A549 (cell line): ENCODE measurements around the gene CUTA. TPM values are rescaled to one million over a fixed set of nuclear protein-coding genes. Genes with fewer than 3 reads are reported as not detected.

Experiments
- ATAC-seq, 2 experiments: fragments of 200-7000 bp in 1 of 2; fragments of >200 bp in 1 of 2; cut with Nextera tagmentation in 1 of 2; cut with Tn5 transposase in 1 of 2; 3 replicates each; pipeline versions ENCODE4 v1.8.0 to v1.9.1; 2018 to 2020; ENCODE audit warnings: mild to moderate bottlenecking in 1 of 2, moderate library complexity in 1 of 2
- CTCF ChIA-PET: fragments of 300-600 bp; sonication (Branson Sonifier 250); formaldehyde crosslinking; extraction: SDS; loops from one replicate; lab custom pipeline; 2021; ENCODE audit warnings: antibody characterized with exemption, inconsistent platforms; lab: Yijun Ruan, JAX
- POLR2A ChIA-PET: fragments of 350-600 bp; formaldehyde crosslinking; extraction: SDS; loops from one replicate; lab custom pipeline; 2021; ENCODE audit warnings: antibody characterized with exemption, inconsistent platforms; lab: Yijun Ruan, JAX
- DNase-seq, 2 experiments: peaks; one replicate each; pipeline versions ENCODE4 v3.0.0 to v3.0.0-alpha.2; 2011 to 2016; ENCODE audit warnings: low read depth in 1 of 2, low spot score in 1 of 2
- FAIRE-seq: peaks from 2 replicates; lab custom pipeline; 2011; peaks lifted over from hg19 to GRCh38; lab: Jason Lieb, UNC
- H3K27ac ChIP-seq, 2 experiments: fragments of >200 bp; sonication (Bioruptor Twin); formaldehyde crosslinking; 3 replicates each; pipeline ENCODE4 v1.5.1; 2016 to 2017
- H3K4me1 ChIP-seq: fragments of >200 bp; sonication (Bioruptor Twin); formaldehyde crosslinking; 3 replicates; pipeline ENCODE4 v1.6.1; 2016
- H3K4me2 ChIP-seq: fragments of >200 bp; sonication (Bioruptor Twin); formaldehyde crosslinking; 3 replicates; pipeline ENCODE4 v1.6.1; 2016
- H3K4me3 ChIP-seq: fragments of >200 bp; sonication (Bioruptor Twin); formaldehyde crosslinking; 3 replicates; pipeline ENCODE4 v1.5.1; 2016
- H3K9me3 ChIP-seq: fragments of >200 bp; sonication (Bioruptor Twin); formaldehyde crosslinking; 3 replicates; pipeline ENCODE4 v1.6.1; 2016
- BHLHE40 ChIP-seq: IDR thresholded peaks from 2 replicates; pipeline ENCODE4 v1.6.1; 2012; ENCODE audit warnings: low read depth, low read length, inconsistent platforms
- EHMT2 ChIP-seq: fragments of 200-600 bp; sonication (generic); IDR thresholded peaks from 2 replicates; pipeline ENCODE4 v1.6.1; 2016; ENCODE audit warnings: antibody characterized with exemption, low read depth, mild to moderate bottlenecking, moderate library complexity
- ESRRA ChIP-seq: fragments of 150-350 bp; IDR thresholded peaks from 2 replicates; pipeline ENCODE4 v1.6.1; 2014; ENCODE audit warnings: mild to moderate bottlenecking, low read length, borderline replicate concordance
- FOSB ChIP-seq: fragments of 250-450 bp; sonication (Bioruptor Pico); IDR thresholded peaks from 2 replicates; pipeline ENCODE4 v1.5.0; 2020; ENCODE audit warnings: mild to moderate bottlenecking, moderate library complexity
- FOXS1 ChIP-seq: fragments of 250-450 bp; sonication (Bioruptor Pico); IDR thresholded peaks from 2 replicates; pipeline ENCODE4 v1.5.0; 2020; ENCODE audit warnings: mild to moderate bottlenecking, moderate library complexity
- GATA3 ChIP-seq: IDR thresholded peaks from 2 replicates; pipeline ENCODE4 v1.6.1; 2012; ENCODE audit warnings: borderline replicate concordance
- HOXA7 ChIP-seq: fragments of 250-450 bp; sonication (Bioruptor Pico); IDR thresholded peaks from 2 replicates; pipeline ENCODE4 v1.5.0; 2020; ENCODE audit warnings: mild to moderate bottlenecking, moderate library complexity
- HOXB5 ChIP-seq: fragments of 250-450 bp; sonication (Bioruptor Pico); IDR thresholded peaks from 2 replicates; pipeline ENCODE4 v1.5.0; 2020; ENCODE audit warnings: mild to moderate bottlenecking, moderate library complexity
- JUN ChIP-seq, 2 experiments: fragments of >200 bp; sonication (Bioruptor Twin); formaldehyde crosslinking; IDR thresholded peaks; 2 replicates in 1 of 2; 3 replicates in 1 of 2; pipeline ENCODE4 v1.6.1; 2016 to 2017
- KDM1A ChIP-seq: fragments of 200-600 bp; sonication (generic); IDR thresholded peaks from 2 replicates; pipeline ENCODE4 v1.6.1; 2016; ENCODE audit warnings: low read depth, mild to moderate bottlenecking
- KDM5A ChIP-seq: fragments of 200-600 bp; sonication (generic); IDR thresholded peaks from 2 replicates; pipeline ENCODE4 v1.6.1; 2016; ENCODE audit warnings: antibody characterized with exemption, mild to moderate bottlenecking
- MAZ ChIP-seq: fragments of 150-350 bp; IDR thresholded peaks from 2 replicates; pipeline ENCODE4 v1.6.1; 2014; ENCODE audit warnings: antibody characterized with exemption, low read depth, low read length, borderline replicate concordance
- MYC ChIP-seq: IDR thresholded peaks from 2 replicates; pipeline ENCODE4 v1.6.1; 2012; ENCODE audit warnings: mild to moderate bottlenecking, inconsistent platforms, low read length, improper control_type of control experiment, borderline replicate concordance
- NR3C1 ChIP-seq: fragments of >200 bp; sonication (Bioruptor Twin); formaldehyde crosslinking; IDR thresholded peaks from 3 replicates; pipeline ENCODE4 v1.6.1; 2017
- PHF8 ChIP-seq: fragments of 200-600 bp; sonication (generic); IDR thresholded peaks from 2 replicates; pipeline ENCODE4 v1.6.1; 2016; ENCODE audit warnings: low read depth, mild to moderate bottlenecking, antibody characterized with exemption, moderate library complexity, borderline replicate concordance
- POLR2AphosphoS2 ChIP-seq: conservative IDR thresholded peaks from 2 replicates; pipeline ENCODE4 v1.6.1; 2012; ENCODE audit warnings: low read length, improper control_type of control experiment, inconsistent platforms
- RAD21 ChIP-seq, 2 experiments: fragments of >200 bp in 1 of 2; sonication (Bioruptor Twin) in 1 of 2; formaldehyde crosslinking in 1 of 2; IDR thresholded peaks in 1 of 2; conservative IDR thresholded peaks in 1 of 2; 2 replicates in 1 of 2; 3 replicates in 1 of 2; pipeline ENCODE4 v1.6.1; 2012 to 2018; ENCODE audit warnings: inconsistent platforms in 1 of 2
- RFX5 ChIP-seq: fragments of 450-650 bp; IDR thresholded peaks from 2 replicates; pipeline ENCODE4 v1.7.1; 2014; ENCODE audit warnings: antibody characterized with exemption, mild to moderate bottlenecking, moderate library complexity
- RNF2 ChIP-seq: fragments of 200-600 bp; sonication (generic); IDR thresholded peaks from 2 replicates; pipeline ENCODE4 v1.6.1; 2016; ENCODE audit warnings: low read depth, mild to moderate bottlenecking, antibody characterized with exemption, moderate library complexity, borderline replicate concordance
- SMC3 ChIP-seq: fragments of >200 bp; sonication (Bioruptor Twin); formaldehyde crosslinking; IDR thresholded peaks from 3 replicates; pipeline ENCODE4 v1.6.1; 2018; ENCODE audit warnings: inconsistent platforms
- TP53 ChIP-seq: fragments of 250-450 bp; sonication (Bioruptor Pico); IDR thresholded peaks from 2 replicates; pipeline ENCODE4 v1.5.0; 2021; ENCODE audit warnings: mild to moderate bottlenecking, moderate library complexity
- ZC3H11A ChIP-seq: fragments of 450-650 bp; IDR thresholded peaks from 2 replicates; pipeline ENCODE4 v1.6.1; 2014; ENCODE audit warnings: antibody characterized with exemption, mild to moderate bottlenecking
- ZSCAN20 ChIP-seq: fragments of 250-450 bp; sonication (Bioruptor Pico); IDR thresholded peaks from 2 replicates; pipeline ENCODE4 v1.8.0; 2022; ENCODE audit warnings: mild to moderate bottlenecking, moderate library complexity
- WGBS: methylation state at CpG from one replicate; pipeline ENCODE4 v1.1.6; 2017; ENCODE audit errors: missing lambda C conversion rate; 5-methylcytosine and 5-hydroxymethylcytosine counted together
- polyA plus RNA-seq, 4 experiments: library from polyadenylated mRNA; depleted of rRNA in 3 of 4; stranded (reverse); fragments of >200 nt; fragmentation: RNase III in 1 of 4; extraction: RNeasy Plus Mini Kit Qiagen cat#74134 plus additional on column Dnase treatment in 1 of 4; gene quantifications; 2 replicates in 3 of 4; 3 replicates in 1 of 4; pipeline ENCODE4 v1.2.3, GENCODE V29; 2011 to 2017
- TF ChIP-seq, protein P1 (sequence below): fragments of >200 bp; sonication (Bioruptor Twin); formaldehyde crosslinking; IDR thresholded peaks from 3 replicates; pipeline ENCODE4 v1.5.1; 2016
- TF ChIP-seq, protein P2 (sequence below): fragments of 200-600 bp; sonication (generic); IDR thresholded peaks from 2 replicates; pipeline ENCODE4 v1.6.1; 2016; ENCODE audit warnings: antibody characterized with exemption, mild to moderate bottlenecking, moderate library complexity
- TF ChIP-seq, protein P3 (sequence below): fragments of >200 bp; sonication (Bioruptor Twin); formaldehyde crosslinking; IDR thresholded peaks from 2 replicates; pipeline ENCODE4 v1.6.1; 2016
- TF ChIP-seq, protein P4 (sequence below): IDR thresholded peaks from 2 replicates; pipeline ENCODE4 v1.6.1; 2012
- TF ChIP-seq, protein P5 (sequence below): fragments of 450-650 bp; IDR thresholded peaks from 2 replicates; pipeline ENCODE4 v1.6.1; 2014; ENCODE audit warnings: antibody characterized with exemption
- TF ChIP-seq, protein P6 (sequence below): fragments of 150-350 bp; IDR thresholded peaks from 2 replicates; pipeline ENCODE4 v1.6.1; 2014; ENCODE audit warnings: low read depth, mild to moderate bottlenecking, low read length
- TF ChIP-seq, protein P7 (sequence below): IDR thresholded peaks from 2 replicates; pipeline ENCODE4 v1.6.1; 2012

The CUTA gene
- polyA plus RNA-seq, 2 of the 4 experiments (the other 2 are of a cell fraction): 98.9 to 175 TPM

DNA sequence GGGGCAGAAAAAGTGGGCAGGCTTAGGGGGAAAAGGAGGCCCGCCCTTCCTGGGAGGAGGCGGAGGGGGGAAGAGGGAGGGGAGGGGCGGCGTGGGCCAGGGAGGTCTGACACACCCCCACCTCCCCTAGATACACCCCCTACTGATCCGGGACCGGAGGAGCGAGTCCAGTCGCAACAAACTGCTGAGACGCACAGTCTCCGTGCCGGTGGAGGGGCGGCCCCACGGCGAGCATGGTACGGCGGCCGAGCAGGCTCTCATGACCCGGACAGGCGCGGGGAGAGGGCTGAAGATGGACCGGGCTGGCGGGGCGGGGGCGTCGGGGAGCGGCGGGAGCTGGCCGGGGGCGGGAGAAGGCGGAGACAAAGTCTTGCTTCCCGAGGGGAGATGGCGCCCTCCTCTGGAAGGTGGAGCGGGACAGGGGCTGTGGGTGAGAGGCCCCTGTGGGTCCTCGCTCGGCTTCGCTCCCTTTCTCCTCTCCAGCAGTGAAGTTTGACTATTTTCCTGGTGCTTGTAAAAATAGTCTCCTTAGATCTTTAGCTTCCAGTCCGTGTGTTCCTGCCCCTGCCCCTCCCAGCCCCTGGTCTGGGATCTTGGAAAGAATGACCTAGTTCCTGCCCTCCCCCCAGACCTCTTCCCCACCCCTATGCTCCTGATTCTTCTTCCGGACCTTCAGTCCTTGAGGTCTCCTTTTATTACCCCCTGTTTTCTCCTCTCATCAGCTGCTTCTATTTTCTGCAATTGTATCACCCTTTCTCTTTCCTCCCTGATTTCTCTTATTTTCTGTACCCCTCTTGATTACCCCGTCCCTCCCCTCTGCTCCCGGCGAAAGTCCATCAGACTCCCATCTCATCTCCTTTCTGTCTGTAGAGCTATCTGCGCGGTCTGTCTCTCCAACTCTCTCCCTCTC lies 8.0 kb upstream of the CUTA start:
- ChIA-PET POLR2A (interaction anchor here (0.6 to 1.6 kb wide), 9 partner anchors 8 to 154 kb away, joined by 3 to 11 read pairs (median 5); partner anchors contain the start of genes BAK1, CUTA, PHF1 and RGL2), CTCF (interaction anchor here (0.6 to 2.7 kb wide), 28 partner anchors 9 to 260 kb away, joined by 3 to 24 read pairs (median 4); partner anchors contain the start of genes B3GALT4, CUTA and ZBTB9)
- FAIRE-seq: no peak
- Histone ChIP-seq H3K4me1 (peaks cover 37% of the 10 kb centered on the region), H3K4me2 (peak overlapping the region; percentile 90), H3K27ac (peak overlapping the region; percentile 89 to 98), H3K9me3 (no peaks in the 10 kb centered on the region), H3K4me3 (peak overlapping the region; percentile 69)
- whole genome bisulfite sequencing: under 1% methylated on average over 14 of the region's 43 CpGs
- DNase-seq: peak; percentile 83 to 90
- peak; percentile 68 to 87 for ATAC-seq
- TF ChIP-seq POLR2AphosphoS2 (no peak), KDM5A (peak; percentile 65), ZC3H11A (no peak), ESRRA (no peak), HOXA7 (CRISPR knock-in tag) (no peak), MYC (peak; percentile 74; the same call in 1 of the 2 replicates), RNF2 (no peak), RAD21 (conservative IDR thresholded peaks at IDR 0.05 in 1 of 2, IDR thresholded peaks at IDR 0.05 in 1 of 2) (peak; percentile 63 to 75), FOSB (CRISPR knock-in tag) (no peak), EHMT2 (no peak), SMC3 (peak; percentile 48; the same call in 2 of the 3 replicates), GATA3 (no peak), PHF8 (peak; percentile 37; the same call in 1 of the 2 replicates), TP53 (CRISPR knock-in tag) (no peak), HOXB5 (CRISPR knock-in tag) (no peak), NR3C1 (no peak), RFX5 (no peak), KDM1A (no peak), MAZ (peak; percentile 60; the same call in 1 of the 2 replicates), FOXS1 (CRISPR knock-in tag) (no peak), BHLHE40 (no peak), ZSCAN20 (CRISPR knock-in tag) (no peak), JUN (IDR thresholded peaks at IDR 0.05) (0 out of 5 replicates have a peak, but pooled peaks of 1 of the 2 experiments have one; percentile 42)
- TF ChIP-seq, protein P1, sequence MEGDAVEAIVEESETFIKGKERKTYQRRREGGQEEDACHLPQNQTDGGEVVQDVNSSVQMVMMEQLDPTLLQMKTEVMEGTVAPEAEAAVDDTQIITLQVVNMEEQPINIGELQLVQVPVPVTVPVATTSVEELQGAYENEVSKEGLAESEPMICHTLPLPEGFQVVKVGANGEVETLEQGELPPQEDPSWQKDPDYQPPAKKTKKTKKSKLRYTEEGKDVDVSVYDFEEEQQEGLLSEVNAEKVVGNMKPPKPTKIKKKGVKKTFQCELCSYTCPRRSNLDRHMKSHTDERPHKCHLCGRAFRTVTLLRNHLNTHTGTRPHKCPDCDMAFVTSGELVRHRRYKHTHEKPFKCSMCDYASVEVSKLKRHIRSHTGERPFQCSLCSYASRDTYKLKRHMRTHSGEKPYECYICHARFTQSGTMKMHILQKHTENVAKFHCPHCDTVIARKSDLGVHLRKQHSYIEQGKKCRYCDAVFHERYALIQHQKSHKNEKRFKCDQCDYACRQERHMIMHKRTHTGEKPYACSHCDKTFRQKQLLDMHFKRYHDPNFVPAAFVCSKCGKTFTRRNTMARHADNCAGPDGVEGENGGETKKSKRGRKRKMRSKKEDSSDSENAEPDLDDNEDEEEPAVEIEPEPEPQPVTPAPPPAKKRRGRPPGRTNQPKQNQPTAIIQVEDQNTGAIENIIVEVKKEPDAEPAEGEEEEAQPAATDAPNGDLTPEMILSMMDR: peak; percentile 64
- TF ChIP-seq, protein P2, sequence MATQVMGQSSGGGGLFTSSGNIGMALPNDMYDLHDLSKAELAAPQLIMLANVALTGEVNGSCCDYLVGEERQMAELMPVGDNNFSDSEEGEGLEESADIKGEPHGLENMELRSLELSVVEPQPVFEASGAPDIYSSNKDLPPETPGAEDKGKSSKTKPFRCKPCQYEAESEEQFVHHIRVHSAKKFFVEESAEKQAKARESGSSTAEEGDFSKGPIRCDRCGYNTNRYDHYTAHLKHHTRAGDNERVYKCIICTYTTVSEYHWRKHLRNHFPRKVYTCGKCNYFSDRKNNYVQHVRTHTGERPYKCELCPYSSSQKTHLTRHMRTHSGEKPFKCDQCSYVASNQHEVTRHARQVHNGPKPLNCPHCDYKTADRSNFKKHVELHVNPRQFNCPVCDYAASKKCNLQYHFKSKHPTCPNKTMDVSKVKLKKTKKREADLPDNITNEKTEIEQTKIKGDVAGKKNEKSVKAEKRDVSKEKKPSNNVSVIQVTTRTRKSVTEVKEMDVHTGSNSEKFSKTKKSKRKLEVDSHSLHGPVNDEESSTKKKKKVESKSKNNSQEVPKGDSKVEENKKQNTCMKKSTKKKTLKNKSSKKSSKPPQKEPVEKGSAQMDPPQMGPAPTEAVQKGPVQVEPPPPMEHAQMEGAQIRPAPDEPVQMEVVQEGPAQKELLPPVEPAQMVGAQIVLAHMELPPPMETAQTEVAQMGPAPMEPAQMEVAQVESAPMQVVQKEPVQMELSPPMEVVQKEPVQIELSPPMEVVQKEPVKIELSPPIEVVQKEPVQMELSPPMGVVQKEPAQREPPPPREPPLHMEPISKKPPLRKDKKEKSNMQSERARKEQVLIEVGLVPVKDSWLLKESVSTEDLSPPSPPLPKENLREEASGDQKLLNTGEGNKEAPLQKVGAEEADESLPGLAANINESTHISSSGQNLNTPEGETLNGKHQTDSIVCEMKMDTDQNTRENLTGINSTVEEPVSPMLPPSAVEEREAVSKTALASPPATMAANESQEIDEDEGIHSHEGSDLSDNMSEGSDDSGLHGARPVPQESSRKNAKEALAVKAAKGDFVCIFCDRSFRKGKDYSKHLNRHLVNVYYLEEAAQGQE: no peak
- TF ChIP-seq, protein P3, sequence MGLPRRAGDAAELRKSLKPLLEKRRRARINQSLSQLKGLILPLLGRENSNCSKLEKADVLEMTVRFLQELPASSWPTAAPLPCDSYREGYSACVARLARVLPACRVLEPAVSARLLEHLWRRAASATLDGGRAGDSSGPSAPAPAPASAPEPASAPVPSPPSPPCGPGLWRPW: no peak
- TF ChIP-seq, protein P4, sequence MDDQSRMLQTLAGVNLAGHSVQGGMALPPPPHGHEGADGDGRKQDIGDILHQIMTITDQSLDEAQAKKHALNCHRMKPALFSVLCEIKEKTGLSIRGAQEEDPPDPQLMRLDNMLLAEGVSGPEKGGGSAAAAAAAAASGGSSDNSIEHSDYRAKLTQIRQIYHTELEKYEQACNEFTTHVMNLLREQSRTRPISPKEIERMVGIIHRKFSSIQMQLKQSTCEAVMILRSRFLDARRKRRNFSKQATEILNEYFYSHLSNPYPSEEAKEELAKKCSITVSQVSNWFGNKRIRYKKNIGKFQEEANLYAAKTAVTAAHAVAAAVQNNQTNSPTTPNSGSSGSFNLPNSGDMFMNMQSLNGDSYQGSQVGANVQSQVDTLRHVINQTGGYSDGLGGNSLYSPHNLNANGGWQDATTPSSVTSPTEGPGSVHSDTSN: no peak
- TF ChIP-seq, protein P5, sequence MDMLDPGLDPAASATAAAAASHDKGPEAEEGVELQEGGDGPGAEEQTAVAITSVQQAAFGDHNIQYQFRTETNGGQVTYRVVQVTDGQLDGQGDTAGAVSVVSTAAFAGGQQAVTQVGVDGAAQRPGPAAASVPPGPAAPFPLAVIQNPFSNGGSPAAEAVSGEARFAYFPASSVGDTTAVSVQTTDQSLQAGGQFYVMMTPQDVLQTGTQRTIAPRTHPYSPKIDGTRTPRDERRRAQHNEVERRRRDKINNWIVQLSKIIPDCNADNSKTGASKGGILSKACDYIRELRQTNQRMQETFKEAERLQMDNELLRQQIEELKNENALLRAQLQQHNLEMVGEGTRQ: no peak
- TF ChIP-seq, protein P6, sequence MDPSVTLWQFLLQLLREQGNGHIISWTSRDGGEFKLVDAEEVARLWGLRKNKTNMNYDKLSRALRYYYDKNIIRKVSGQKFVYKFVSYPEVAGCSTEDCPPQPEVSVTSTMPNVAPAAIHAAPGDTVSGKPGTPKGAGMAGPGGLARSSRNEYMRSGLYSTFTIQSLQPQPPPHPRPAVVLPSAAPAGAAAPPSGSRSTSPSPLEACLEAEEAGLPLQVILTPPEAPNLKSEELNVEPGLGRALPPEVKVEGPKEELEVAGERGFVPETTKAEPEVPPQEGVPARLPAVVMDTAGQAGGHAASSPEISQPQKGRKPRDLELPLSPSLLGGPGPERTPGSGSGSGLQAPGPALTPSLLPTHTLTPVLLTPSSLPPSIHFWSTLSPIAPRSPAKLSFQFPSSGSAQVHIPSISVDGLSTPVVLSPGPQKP: no peak
- TF ChIP-seq, protein P7, sequence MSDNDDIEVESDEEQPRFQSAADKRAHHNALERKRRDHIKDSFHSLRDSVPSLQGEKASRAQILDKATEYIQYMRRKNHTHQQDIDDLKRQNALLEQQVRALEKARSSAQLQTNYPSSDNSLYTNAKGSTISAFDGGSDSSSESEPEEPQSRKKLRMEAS: peak; percentile 88
